Erythroblast (primary cell): Measurements from ENCODE around the gene SLC22A16.

Source experiments
- GATA1 ChIP-seq: IDR thresholded peaks from 2 replicates; pipeline ENCODE4 v1.6.1; 2011; ENCODE audit warnings: low read depth, mild to moderate bottlenecking, control low read depth, low read length, moderate library complexity
- POLR2A ChIP-seq: IDR thresholded peaks from 2 replicates; pipeline ENCODE4 v1.6.1; 2011; ENCODE audit warnings: mild to moderate bottlenecking, low read length

DNA sequence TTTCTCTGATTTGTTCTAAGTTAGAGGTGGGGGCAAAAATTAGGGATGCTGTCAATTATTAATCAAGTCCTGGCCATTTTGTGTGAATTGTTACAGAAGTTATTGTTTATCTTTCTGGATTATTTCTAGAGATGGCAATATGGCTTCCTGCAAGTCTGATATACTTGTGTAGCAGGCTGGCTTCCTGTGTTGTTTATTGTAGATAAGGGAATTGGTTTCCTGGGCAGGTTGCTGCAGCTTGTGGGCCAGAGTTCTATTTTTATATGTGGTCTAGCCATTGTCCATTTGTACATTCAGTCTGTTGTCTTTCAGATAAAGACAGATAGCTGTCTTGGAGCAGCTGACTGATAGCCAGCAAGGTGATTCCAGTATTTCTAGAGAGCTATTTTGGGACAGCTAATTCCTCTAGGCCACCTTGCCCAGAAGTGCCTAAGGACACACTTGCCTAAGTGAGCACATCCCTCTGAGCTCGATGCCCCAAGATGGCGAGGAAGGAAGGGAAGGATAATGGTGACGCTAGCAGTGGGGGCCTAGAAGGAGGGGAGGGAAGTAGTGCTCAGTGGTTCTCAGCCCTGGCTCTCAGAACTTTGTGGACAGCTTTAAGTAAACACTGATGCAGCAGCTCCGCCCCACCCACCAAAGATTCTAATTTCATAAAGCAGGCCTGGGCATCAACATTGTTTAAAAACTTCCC is 86.6 kb downstream of the SLC22A16 start:
- no peak for TF ChIP-seq POLR2A
- TF ChIP-seq GATA1: no peak
